ENCODE data around the gene PGRMC1. TPM values are rescaled to one million over a fixed set of nuclear protein-coding genes. Genes with fewer than 3 reads are reported as not detected.

The PGRMC1 gene
- polyA plus RNA-seq, 1 of the 3 experiments (the other 2 are of a cell fraction) = 65.3 TPM

GRCh38 chrX:119226446-119226845 is 9.6 kb upstream of the PGRMC1 start:
- no peaks in the 10 kb centered on the region for H3K36me3 ChIP-seq (replicated peaks in 1 of 2; ENCODE audit: control insufficient read depth in 1 of 2, insufficient read depth in 2 of 2, low read length in 1 of 2)
- H3K4me1 ChIP-seq (ENCODE audit: control insufficient read depth in 1 of 2, insufficient read depth in 2 of 2, low read depth in 1 of 2, low read length in 1 of 2) = no peaks in the 10 kb centered on the region
- ChIA-PET POLR2A (no interaction called here), CTCF (no interaction called here)
- H3K27me3 ChIP-seq (ENCODE audit: insufficient read depth) = peaks cover 16% of the 10 kb centered on the region; the same call in 1 of the 2 replicates
- no peak overlapping the region for H3K9ac ChIP-seq
- H3K9me3 ChIP-seq = no peaks in the 10 kb centered on the region
- no peaks in the 10 kb centered on the region for H3K79me2 ChIP-seq (ENCODE audit: insufficient read depth)
- no peaks in the 10 kb centered on the region for H3K9me2 ChIP-seq
- no peak overlapping the region for H3K4me2 ChIP-seq
- 3% methylated on average over 3 of the region's 3 CpGs for WGBS (ENCODE audit: low lambda C conversion rate)
- TF ChIP-seq RCOR1 (IDR thresholded peaks at IDR 0.05; ENCODE audit: low read length) (no peak), SIN3A (IDR thresholded peaks at IDR 0.05; ENCODE audit: borderline replicate concordance, low read depth, low read length) (no peak), EP300 (IDR thresholded peaks at IDR 0.05; ENCODE audit: borderline replicate concordance in 1 of 2, low read depth in 1 of 2, low read length in 1 of 2) (no peak), POLR2AphosphoS5 (IDR thresholded peaks at IDR 0.05; ENCODE audit: low read depth, low read length) (no peak), NRF1 (IDR thresholded peaks at IDR 0.05; ENCODE audit: low read depth, low read length) (no peak), FOXJ3 (CRISPR knock-in tag; IDR thresholded peaks at IDR 0.05) (no peak), TEAD4 (IDR thresholded peaks at IDR 0.05; ENCODE audit: borderline replicate concordance, insufficient read depth) (no peak), NFIC (IDR thresholded peaks at IDR 0.05; ENCODE audit: borderline replicate concordance) (no peak), RAD21 (IDR thresholded peaks at IDR 0.05; ENCODE audit: low read length) (no peak), MEF2A (IDR thresholded peaks at IDR 0.05; ENCODE audit: borderline replicate concordance, low read depth) (no peak), TCF12 (IDR thresholded peaks at IDR 0.05) (no peak), GATA2 (CRISPR knock-in tag; IDR thresholded peaks at IDR 0.05) (no peak), FOSL2 (IDR thresholded peaks at IDR 0.05; ENCODE audit: borderline replicate concordance, low read depth) (no peak), JUND (IDR thresholded peaks at IDR 0.05) (no peak), CHD2 (IDR thresholded peaks at IDR 0.05; ENCODE audit: low read length, partially characterized antibody) (no peak), MXI1 (IDR thresholded peaks at IDR 0.05; ENCODE audit: low read depth, low read length) (no peak), RXRA (IDR thresholded peaks at IDR 0.05; ENCODE audit: borderline replicate concordance, low read depth) (no peak)
- TF ChIP-seq, protein P1, sequence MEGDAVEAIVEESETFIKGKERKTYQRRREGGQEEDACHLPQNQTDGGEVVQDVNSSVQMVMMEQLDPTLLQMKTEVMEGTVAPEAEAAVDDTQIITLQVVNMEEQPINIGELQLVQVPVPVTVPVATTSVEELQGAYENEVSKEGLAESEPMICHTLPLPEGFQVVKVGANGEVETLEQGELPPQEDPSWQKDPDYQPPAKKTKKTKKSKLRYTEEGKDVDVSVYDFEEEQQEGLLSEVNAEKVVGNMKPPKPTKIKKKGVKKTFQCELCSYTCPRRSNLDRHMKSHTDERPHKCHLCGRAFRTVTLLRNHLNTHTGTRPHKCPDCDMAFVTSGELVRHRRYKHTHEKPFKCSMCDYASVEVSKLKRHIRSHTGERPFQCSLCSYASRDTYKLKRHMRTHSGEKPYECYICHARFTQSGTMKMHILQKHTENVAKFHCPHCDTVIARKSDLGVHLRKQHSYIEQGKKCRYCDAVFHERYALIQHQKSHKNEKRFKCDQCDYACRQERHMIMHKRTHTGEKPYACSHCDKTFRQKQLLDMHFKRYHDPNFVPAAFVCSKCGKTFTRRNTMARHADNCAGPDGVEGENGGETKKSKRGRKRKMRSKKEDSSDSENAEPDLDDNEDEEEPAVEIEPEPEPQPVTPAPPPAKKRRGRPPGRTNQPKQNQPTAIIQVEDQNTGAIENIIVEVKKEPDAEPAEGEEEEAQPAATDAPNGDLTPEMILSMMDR (IDR thresholded peaks at IDR 0.05) = no peak
- peaks cover 10% of the 10 kb centered on the region for H3F3A ChIP-seq (replicated peaks; ENCODE audit: insufficient read depth)
- H2AFZ ChIP-seq (ENCODE audit: low read depth) = no peak overlapping the region
- no peaks in the 10 kb centered on the region for H4K20me1 ChIP-seq (ENCODE audit: insufficient read depth)
- no peak overlapping the region for H3K27ac ChIP-seq (ENCODE audit: low read depth in 2 of 2, low read length in 1 of 2)
- no peak overlapping the region for H3K4me3 ChIP-seq (ENCODE audit: low read depth in 2 of 2, low read length in 1 of 2)
- no peak for DNase-seq
